Fibroblast of villous mesenchyme (primary cell): Measurements from ENCODE around the gene ANAPC4. TPM values are rescaled to one million over a fixed set of nuclear protein-coding genes. Genes with fewer than 3 reads are reported as not detected.

Source experiments
- DNase-seq: peaks from one replicate; pipeline ENCODE4 v3.0.0-alpha.2; 2010; ENCODE audit warnings: low read depth
- H3K4me3 ChIP-seq: 2 replicates; pipeline ENCODE4 v1.5.1; 2011; ENCODE audit warnings: low read depth, mild to moderate bottlenecking, low read length
- total RNA-seq: library from RNA; depleted of rRNA; stranded (reverse); fragments of >200 nt; gene quantifications from 2 replicates; pipeline ENCODE4 v1.2.3, GENCODE V29; 2012
- TF ChIP-seq, protein P1 (sequence below): IDR thresholded peaks from 2 replicates; pipeline ENCODE4 v1.5.1; 2012; ENCODE audit warnings: low read depth, mild to moderate bottlenecking, low read length; ENCODE audit not compliant: insufficient read depth

ANAPC4 gene
- total RNA-seq, 1 donor = 27.6 TPM

- no peak overlapping the region for H3K4me3 ChIP-seq
- TF ChIP-seq, protein P1, sequence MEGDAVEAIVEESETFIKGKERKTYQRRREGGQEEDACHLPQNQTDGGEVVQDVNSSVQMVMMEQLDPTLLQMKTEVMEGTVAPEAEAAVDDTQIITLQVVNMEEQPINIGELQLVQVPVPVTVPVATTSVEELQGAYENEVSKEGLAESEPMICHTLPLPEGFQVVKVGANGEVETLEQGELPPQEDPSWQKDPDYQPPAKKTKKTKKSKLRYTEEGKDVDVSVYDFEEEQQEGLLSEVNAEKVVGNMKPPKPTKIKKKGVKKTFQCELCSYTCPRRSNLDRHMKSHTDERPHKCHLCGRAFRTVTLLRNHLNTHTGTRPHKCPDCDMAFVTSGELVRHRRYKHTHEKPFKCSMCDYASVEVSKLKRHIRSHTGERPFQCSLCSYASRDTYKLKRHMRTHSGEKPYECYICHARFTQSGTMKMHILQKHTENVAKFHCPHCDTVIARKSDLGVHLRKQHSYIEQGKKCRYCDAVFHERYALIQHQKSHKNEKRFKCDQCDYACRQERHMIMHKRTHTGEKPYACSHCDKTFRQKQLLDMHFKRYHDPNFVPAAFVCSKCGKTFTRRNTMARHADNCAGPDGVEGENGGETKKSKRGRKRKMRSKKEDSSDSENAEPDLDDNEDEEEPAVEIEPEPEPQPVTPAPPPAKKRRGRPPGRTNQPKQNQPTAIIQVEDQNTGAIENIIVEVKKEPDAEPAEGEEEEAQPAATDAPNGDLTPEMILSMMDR = peak; percentile 78
- DNase-seq = peak; percentile 56
These were observed 64.6 kb downstream of the ANAPC4 start for GRCh38 chr4:25441519-25442117.

DNA sequence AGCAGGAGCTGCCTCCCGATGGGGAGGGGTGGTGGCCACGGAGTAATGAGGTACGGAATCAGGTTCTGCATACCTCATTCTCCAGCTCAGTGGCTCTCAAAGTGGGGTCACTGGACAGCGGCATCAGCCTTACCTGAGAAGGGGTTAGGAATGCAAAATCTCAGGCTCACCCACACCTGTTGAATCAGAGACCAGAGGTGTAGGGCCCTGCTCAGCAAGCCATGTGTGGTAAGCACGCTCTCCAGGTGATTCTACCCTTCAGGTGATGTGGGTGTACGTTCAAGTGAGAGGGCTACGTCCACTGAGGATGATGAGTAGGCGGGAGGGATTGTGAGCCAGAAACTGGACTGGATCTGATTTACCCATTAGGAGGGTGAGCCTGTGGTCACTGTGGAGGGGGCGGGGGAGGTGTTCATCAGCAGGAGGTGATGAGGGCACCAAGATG is 65.8 kb downstream of the ANAPC4 start:
- TF ChIP-seq, protein P1 = no peak
- no peak overlapping the region for H3K4me3 ChIP-seq
- DNase-seq = no peak

- TF ChIP-seq, protein P1 = no peak
- DNase-seq = no peak
- H3K4me3 ChIP-seq = no peak overlapping the region
These were observed 66.8 kb downstream of the ANAPC4 start for GRCh38 chr4:25443851-25444250.

GRCh38 chr4:25446611-25447010 is 69.5 kb downstream of the ANAPC4 start:
- TF ChIP-seq, protein P1 = no peak
- no peak for DNase-seq
- no peak overlapping the region for H3K4me3 ChIP-seq

GRCh38 chr4:25448379-25449109 is 71.5 kb downstream of the ANAPC4 start:
- TF ChIP-seq, protein P1 = no peak
- H3K4me3 ChIP-seq = no peak overlapping the region
- DNase-seq = peak; percentile 72

GRCh38 chr4:25449270-25449669 is 72.2 kb downstream of the ANAPC4 start:
- H3K4me3 ChIP-seq = no peak overlapping the region
- TF ChIP-seq, protein P1 = no peak
- DNase-seq = peak; percentile 28
